Measurements from ENCODE around the gene NTMT1. TPM values are rescaled to one million over a fixed set of nuclear protein-coding genes. Genes with fewer than 3 reads are reported as not detected.

NTMT1 gene
- total and polyA plus RNA-seq, 10 of the 15 experiments (the other 5 are each of a cell fraction or from before 2014, with no cell fraction given): 12.8 to 85.4 (median 39.3) TPM

DNA sequence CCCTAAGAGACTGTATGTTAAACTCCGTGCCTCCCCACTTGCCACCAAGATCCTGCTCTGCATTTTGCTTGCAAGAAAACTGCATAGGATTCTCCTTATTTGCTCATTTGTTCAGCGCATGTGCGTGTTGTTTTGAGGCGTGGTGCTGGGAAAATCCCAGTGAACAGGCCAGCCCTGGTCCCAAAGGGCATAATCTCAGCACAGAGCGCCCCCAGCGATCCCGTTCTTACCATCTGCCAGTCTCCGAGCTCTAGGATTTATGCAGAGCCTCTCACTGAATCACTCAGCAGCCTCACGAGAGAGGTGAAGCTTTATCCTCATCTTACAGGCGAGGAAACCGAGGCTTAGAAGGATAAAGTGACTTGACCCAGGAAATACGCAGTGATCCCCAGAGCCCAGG, 51.0 kb downstream of the NTMT1 start (continued):
- TF ChIP-seq MEF2B (IDR thresholded peaks at IDR 0.05; ENCODE audit: partially characterized antibody, poor library complexity, severe bottlenecking) (no peak), CEBPB (IDR thresholded peaks at IDR 0.05; ENCODE audit: borderline replicate concordance in 1 of 2, low read depth in 2 of 2, low read length in 2 of 2) (no peak), SUZ12 (IDR thresholded peaks at IDR 0.05; ENCODE audit: unreplicated experiment) (no peak), HCFC1 (IDR thresholded peaks at IDR 0.05; ENCODE audit: low read length) (no peak)
- TF ChIP-seq, protein P1, sequence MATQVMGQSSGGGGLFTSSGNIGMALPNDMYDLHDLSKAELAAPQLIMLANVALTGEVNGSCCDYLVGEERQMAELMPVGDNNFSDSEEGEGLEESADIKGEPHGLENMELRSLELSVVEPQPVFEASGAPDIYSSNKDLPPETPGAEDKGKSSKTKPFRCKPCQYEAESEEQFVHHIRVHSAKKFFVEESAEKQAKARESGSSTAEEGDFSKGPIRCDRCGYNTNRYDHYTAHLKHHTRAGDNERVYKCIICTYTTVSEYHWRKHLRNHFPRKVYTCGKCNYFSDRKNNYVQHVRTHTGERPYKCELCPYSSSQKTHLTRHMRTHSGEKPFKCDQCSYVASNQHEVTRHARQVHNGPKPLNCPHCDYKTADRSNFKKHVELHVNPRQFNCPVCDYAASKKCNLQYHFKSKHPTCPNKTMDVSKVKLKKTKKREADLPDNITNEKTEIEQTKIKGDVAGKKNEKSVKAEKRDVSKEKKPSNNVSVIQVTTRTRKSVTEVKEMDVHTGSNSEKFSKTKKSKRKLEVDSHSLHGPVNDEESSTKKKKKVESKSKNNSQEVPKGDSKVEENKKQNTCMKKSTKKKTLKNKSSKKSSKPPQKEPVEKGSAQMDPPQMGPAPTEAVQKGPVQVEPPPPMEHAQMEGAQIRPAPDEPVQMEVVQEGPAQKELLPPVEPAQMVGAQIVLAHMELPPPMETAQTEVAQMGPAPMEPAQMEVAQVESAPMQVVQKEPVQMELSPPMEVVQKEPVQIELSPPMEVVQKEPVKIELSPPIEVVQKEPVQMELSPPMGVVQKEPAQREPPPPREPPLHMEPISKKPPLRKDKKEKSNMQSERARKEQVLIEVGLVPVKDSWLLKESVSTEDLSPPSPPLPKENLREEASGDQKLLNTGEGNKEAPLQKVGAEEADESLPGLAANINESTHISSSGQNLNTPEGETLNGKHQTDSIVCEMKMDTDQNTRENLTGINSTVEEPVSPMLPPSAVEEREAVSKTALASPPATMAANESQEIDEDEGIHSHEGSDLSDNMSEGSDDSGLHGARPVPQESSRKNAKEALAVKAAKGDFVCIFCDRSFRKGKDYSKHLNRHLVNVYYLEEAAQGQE (IDR thresholded peaks at IDR 0.05; ENCODE audit: low read depth, low read length): no peak

DNA sequence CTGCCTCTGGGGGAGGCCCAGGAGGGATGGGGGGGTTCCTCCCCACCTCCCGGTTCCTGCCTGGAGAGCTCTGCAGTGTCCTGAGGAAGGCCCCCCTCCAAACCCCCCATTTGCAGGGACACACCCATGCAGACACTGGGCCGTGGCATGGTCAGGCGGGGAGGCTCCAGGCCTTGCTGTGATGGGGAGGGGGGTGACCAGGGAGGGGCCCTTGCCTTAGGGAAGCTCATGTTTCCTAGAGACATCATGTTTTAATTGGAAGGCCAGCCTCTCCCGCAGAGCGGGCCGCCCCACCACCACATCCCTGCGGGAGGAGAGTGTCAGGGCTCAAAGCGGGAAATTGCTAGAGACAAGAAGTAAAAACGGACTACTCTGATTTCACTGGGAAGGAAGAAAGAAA, 51.5 kb downstream of the NTMT1 start:
- BruUV-seq (replicated peaks): no TSS peak
- H3K27me3 ChIP-seq (replicated peaks in 1 of 2; ENCODE audit: control insufficient read depth in 2 of 2, insufficient read depth in 2 of 2, low read length in 1 of 2): no peaks in the 10 kb centered on the region; a peak in 2 of 4 replicates
- H2AFZ ChIP-seq (ENCODE audit: control insufficient read depth, low read depth, low read length): no peak overlapping the region
- H4K20me1 ChIP-seq (ENCODE audit: control insufficient read depth, insufficient read depth): no peaks in the 10 kb centered on the region
- POLR2A ChIA-PET: no interaction called here
- TF ChIP-seq, protein P2, sequence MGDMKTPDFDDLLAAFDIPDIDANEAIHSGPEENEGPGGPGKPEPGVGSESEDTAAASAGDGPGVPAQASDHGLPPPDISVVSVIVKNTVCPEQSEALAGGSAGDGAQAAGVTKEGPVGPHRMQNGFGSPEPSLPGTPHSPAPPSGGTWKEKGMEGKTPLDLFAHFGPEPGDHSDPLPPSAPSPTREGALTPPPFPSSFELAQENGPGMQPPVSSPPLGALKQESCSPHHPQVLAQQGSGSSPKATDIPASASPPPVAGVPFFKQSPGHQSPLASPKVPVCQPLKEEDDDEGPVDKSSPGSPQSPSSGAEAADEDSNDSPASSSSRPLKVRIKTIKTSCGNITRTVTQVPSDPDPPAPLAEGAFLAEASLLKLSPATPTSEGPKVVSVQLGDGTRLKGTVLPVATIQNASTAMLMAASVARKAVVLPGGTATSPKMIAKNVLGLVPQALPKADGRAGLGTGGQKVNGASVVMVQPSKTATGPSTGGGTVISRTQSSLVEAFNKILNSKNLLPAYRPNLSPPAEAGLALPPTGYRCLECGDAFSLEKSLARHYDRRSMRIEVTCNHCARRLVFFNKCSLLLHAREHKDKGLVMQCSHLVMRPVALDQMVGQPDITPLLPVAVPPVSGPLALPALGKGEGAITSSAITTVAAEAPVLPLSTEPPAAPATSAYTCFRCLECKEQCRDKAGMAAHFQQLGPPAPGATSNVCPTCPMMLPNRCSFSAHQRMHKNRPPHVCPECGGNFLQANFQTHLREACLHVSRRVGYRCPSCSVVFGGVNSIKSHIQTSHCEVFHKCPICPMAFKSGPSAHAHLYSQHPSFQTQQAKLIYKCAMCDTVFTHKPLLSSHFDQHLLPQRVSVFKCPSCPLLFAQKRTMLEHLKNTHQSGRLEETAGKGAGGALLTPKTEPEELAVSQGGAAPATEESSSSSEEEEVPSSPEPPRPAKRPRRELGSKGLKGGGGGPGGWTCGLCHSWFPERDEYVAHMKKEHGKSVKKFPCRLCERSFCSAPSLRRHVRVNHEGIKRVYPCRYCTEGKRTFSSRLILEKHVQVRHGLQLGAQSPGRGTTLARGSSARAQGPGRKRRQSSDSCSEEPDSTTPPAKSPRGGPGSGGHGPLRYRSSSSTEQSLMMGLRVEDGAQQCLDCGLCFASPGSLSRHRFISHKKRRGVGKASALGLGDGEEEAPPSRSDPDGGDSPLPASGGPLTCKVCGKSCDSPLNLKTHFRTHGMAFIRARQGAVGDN (IDR thresholded peaks at IDR 0.05): no peak
- TF ChIP-seq ASH2L (IDR thresholded peaks at IDR 0.05; ENCODE audit: borderline replicate concordance, low read depth) (no peak), LARP7 (IDR thresholded peaks at IDR 0.05) (no peak)
- TF ChIP-seq, protein P3, sequence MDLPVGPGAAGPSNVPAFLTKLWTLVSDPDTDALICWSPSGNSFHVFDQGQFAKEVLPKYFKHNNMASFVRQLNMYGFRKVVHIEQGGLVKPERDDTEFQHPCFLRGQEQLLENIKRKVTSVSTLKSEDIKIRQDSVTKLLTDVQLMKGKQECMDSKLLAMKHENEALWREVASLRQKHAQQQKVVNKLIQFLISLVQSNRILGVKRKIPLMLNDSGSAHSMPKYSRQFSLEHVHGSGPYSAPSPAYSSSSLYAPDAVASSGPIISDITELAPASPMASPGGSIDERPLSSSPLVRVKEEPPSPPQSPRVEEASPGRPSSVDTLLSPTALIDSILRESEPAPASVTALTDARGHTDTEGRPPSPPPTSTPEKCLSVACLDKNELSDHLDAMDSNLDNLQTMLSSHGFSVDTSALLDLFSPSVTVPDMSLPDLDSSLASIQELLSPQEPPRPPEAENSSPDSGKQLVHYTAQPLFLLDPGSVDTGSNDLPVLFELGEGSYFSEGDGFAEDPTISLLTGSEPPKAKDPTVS (IDR thresholded peaks at IDR 0.05; ENCODE audit: low read depth, low read length): no peak
- CTCF ChIA-PET: no interaction called here
- SMC1A ChIA-PET (ENCODE audit: uncharacterized antibody, unreplicated experiment): no interaction called here
- 58% methylated on average over 9 of the region's 9 CpGs for WGBS (ENCODE audit: insufficient coverage, insufficient replicate concordance, low lambda C conversion rate, missing lambda C conversion rate)
- in situ Hi-C loops (cut with MboI): no loop called here
- H3K79me2 ChIP-seq (ENCODE audit: control insufficient read depth, insufficient read depth, low read length): no peaks in the 10 kb centered on the region
- no peak overlapping the region for H3K4me3 ChIP-seq
- H3K9me3 ChIP-seq (replicated peaks; ENCODE audit: control insufficient read depth, insufficient read depth, low read length): no peaks in the 10 kb centered on the region
- H3K9ac ChIP-seq (ENCODE audit: control insufficient read depth, insufficient read depth, low read length): no peak overlapping the region
- RAD21 ChIA-PET (ENCODE audit: unreplicated experiment): no interaction called here
- FAIRE-seq (no peak), DNase-seq (ENCODE audit: low read depth, low spot score) (no peak), ATAC-seq (no peak)
- no peaks in the 10 kb centered on the region for H3K4me1 ChIP-seq (ENCODE audit: control insufficient read depth, insufficient read depth, low read length)
- H3K4me2 ChIP-seq (ENCODE audit: control insufficient read depth, insufficient read depth): no peak overlapping the region
- no peak overlapping the region for H3K27ac ChIP-seq (ENCODE audit: control insufficient read depth, insufficient read depth)
- no peaks in the 10 kb centered on the region for H3K36me3 ChIP-seq (ENCODE audit: control insufficient read depth in 2 of 2, insufficient read depth in 2 of 2, low read length in 1 of 2)
- intact Hi-C loops (cut with micrococcal nuclease; ENCODE audit: unreplicated experiment): no loop called here

All from GM12878 (cell line).